ENCODE measurements around the gene RUBCN.

- TF ChIP-seq CTCF (IDR thresholded peaks at IDR 0.05), result no peak
- no peak for TF ChIP-seq POLR2A (IDR thresholded peaks at IDR 0.05)
These were observed 14.4 kb upstream of the RUBCN start for GRCh38 chr3:197750858-197751737.
